ENCODE results near the gene ASIC4.

DNA sequence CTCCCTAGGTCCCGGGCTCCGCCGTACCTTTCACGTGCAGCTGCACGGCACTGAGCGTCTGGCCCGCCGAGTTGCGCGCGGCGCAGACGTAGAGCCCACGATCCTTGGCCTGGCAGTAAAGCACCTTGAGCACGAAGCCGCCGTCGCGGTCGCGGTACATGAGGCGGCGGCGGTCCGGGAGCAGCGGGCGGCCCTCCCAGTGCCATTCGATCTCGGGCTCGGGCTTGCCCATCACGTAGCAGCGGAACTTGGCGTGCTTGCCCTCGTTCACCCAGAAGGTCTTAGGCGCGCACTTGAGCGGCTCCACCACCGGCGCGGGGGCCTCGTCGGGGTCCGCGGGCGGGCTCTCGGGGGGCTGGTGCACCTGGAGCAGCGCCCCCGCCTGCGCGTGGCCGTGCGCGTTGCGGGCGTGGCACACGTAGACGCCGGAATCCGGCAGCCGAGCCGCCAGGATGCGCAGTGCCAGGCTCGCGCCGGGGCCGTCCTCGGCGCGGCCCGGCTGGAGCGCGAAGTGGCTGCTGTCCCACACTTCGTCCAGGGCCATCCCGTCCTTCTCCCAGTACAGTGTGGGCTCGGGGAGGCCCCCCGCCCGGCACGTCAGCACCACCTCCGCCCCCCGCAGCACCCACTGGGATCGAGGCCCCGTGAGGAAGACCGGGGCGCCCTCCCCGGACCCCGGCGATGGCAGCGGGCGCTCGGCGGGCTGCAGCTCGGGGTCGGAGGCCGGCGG, 56.1 kb downstream of the ASIC4 start:
- TF ChIP-seq, protein P1, sequence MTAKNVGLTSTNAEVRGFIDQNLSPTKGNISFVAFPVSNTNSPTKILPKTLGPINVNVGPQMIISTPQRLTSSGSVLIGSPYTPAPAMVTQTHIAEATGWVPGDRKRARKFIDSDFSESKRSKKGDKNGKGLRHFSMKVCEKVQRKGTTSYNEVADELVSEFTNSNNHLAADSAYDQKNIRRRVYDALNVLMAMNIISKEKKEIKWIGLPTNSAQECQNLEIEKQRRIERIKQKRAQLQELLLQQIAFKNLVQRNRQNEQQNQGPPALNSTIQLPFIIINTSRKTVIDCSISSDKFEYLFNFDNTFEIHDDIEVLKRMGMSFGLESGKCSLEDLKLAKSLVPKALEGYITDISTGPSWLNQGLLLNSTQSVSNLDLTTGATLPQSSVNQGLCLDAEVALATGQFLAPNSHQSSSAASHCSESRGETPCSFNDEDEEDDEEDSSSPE (CRISPR knock-in tag; IDR thresholded peaks at IDR 0.05), result no peak
- TF ChIP-seq, protein P2, sequence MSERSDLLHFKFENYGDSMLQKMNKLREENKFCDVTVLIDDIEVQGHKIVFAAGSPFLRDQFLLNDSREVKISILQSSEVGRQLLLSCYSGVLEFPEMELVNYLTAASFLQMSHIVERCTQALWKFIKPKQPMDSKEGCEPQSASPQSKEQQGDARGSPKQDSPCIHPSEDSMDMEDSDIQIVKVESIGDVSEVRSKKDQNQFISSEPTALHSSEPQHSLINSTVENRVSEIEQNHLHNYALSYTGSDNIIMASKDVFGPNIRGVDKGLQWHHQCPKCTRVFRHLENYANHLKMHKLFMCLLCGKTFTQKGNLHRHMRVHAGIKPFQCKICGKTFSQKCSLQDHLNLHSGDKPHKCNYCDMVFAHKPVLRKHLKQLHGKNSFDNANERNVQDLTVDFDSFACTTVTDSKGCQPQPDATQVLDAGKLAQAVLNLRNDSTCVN (CRISPR knock-in tag; IDR thresholded peaks at IDR 0.05; ENCODE audit: borderline replicate concordance), result no peak
- peak in 1 of 2 experiments; percentile 62; a peak in 2 of 4 replicates for TF ChIP-seq POLR2A (IDR thresholded peaks at IDR 0.05; ENCODE audit: insufficient read depth in 1 of 2, low read depth in 2 of 2, low read length in 2 of 2)
- TF ChIP-seq NONO (IDR thresholded peaks at IDR 0.05), result no peak
- TF ChIP-seq NONO (CRISPR knock-in tag; conservative IDR thresholded peaks at IDR 0.05), result no peak; the same call in 1 of the 2 replicates

Measured in HepG2 (cell line).